Choroid plexus epithelial cell (primary cell): ENCODE measurements around the gene EPN3.

Experiments
- DNase-seq: peaks from one replicate; pipeline ENCODE4 v3.0.0-alpha.2; 2010; ENCODE audit warnings: low read depth
- H3K4me3 ChIP-seq: 2 replicates; pipeline ENCODE4 v1.5.1; 2011; ENCODE audit warnings: low read depth, mild to moderate bottlenecking, control low read depth, low read length, moderate library complexity
- TF ChIP-seq, protein P1 (sequence below): conservative IDR thresholded peaks from 2 replicates; pipeline ENCODE4 v1.5.1; 2011; ENCODE audit warnings: low read depth, mild to moderate bottlenecking, control low read depth, inconsistent platforms, low read length, moderate library complexity

Gene EPN3

GRCh38 chr17:50556803-50557202, 24.3 kb downstream of the EPN3 start:
- no peak for DNase-seq
- no peak overlapping the region for H3K4me3 ChIP-seq
- TF ChIP-seq, protein P1, sequence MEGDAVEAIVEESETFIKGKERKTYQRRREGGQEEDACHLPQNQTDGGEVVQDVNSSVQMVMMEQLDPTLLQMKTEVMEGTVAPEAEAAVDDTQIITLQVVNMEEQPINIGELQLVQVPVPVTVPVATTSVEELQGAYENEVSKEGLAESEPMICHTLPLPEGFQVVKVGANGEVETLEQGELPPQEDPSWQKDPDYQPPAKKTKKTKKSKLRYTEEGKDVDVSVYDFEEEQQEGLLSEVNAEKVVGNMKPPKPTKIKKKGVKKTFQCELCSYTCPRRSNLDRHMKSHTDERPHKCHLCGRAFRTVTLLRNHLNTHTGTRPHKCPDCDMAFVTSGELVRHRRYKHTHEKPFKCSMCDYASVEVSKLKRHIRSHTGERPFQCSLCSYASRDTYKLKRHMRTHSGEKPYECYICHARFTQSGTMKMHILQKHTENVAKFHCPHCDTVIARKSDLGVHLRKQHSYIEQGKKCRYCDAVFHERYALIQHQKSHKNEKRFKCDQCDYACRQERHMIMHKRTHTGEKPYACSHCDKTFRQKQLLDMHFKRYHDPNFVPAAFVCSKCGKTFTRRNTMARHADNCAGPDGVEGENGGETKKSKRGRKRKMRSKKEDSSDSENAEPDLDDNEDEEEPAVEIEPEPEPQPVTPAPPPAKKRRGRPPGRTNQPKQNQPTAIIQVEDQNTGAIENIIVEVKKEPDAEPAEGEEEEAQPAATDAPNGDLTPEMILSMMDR = no peak

DNA sequence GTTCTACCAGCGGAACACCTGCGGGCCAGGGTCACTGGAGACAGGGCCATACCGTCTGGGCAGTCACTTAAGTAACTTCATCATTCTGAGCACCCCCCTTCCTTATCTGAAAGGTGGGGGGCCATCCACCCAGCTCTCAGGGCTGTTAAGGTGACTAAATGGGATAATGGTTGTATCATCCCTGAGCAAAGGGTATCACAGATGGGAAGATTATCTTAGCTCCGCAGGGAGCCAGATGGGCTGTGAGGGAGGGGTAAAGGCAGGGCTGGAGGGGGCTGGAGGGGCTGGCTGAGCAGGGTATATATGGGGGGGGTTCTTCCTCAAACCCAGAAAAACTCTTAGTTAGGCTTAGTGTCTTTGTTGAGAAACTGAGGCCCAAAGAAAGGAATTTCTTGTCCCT, 25.1 kb downstream of the EPN3 start:
- TF ChIP-seq, protein P1 = no peak
- no peak for DNase-seq
- no peak overlapping the region for H3K4me3 ChIP-seq

DNA sequence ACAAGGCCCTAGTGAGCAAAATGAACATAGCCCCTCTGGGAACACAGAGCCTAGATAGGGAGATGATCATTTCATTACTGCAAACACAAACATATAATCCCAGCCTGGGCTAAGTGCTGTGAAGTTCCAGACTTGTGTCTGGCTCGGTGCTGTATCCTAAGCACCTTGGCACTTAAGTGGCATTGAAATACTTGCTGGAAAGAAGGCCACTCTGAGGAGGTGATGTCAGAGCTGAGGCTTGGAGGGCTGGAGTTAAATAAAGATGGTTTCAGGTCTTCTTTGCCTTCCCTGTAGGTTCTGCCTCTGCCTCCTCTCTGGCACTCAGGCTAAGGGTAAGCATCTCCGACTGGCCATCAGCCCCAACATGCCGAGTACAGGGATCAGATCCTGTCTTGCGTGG, 25.6 kb downstream of the EPN3 start:
- H3K4me3 ChIP-seq = no peak overlapping the region
- TF ChIP-seq, protein P1 = no peak
- no peak for DNase-seq

DNA sequence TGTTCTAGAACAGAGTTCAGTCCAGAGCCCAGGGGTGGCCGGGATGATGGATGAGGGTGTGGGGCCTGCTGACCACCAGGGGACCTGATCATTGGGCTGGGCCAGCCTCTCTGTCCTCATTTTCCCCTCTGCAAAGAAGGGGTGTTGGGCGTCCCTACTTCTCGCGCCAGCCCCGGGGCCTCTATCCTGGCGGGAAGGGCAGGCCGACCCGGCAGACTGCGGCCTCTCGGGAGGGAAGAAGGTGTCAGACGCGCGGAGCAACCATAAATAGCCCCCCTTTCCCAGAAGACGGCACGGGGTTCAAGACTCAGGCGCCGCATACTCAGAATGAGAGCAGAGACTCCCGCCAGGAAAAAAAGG, 26.0 kb downstream of the EPN3 start:
- TF ChIP-seq, protein P1 = peak; percentile 11
- DNase-seq = no peak
- no peak overlapping the region for H3K4me3 ChIP-seq

GRCh38 chr17:50558941-50559614, 26.5 kb downstream of the EPN3 start:
- no peak for DNase-seq
- peak overlapping the region; percentile 17 for H3K4me3 ChIP-seq
- TF ChIP-seq, protein P1 = no peak

DNA sequence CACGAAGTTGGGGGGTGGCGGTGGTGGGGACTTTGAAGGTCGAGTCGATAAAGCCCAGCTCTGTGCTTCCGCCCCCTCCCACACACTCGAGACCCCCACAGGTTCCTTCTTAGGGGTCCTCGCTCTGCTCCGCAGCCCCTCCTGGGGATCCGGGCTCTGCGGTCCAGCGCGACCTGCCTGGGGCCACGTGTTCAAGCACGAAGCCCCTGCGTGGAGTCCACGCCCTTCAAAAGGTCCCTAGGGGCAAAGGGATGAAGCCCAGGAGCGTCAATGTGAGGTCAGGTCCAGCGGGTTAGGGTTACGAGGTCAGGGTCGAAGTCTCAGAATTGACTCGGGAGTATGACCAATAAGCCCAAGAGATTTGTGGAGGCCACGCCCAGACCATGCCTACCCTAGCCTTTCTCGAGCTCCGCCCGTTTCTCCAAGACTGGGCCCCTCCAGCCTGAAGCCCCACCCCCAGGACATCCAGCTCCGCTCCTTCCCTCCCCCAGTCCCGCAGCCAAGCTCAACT, 27.2 kb downstream of the EPN3 start:
- DNase-seq = peak; percentile 38
- H3K4me3 ChIP-seq = peak overlapping the region; percentile 39
- TF ChIP-seq, protein P1 = no peak
